ENCODE data around the gene CHMP4B.

The CHMP4B gene

GRCh38 chr20:33900521-33901131 lies 89.5 kb downstream of the CHMP4B start:
- no peak overlapping the region for H3K4me3 ChIP-seq (ENCODE audit: low read depth, low read length)
- DNase-seq (ENCODE audit: low read depth), result no peak
- TF ChIP-seq CTCF (IDR thresholded peaks at IDR 0.05; ENCODE audit: low read depth, low read length, missing control alignments), result no peak

GRCh38 chr20:33901132-33901523 lies 90.0 kb downstream of the CHMP4B start:
- DNase-seq (ENCODE audit: low read depth), result no peak
- TF ChIP-seq CTCF (IDR thresholded peaks at IDR 0.05; ENCODE audit: low read depth, low read length, missing control alignments), result no peak

GRCh38 chr20:33902011-33902410 lies 90.9 kb downstream of the CHMP4B start:
- H3K4me3 ChIP-seq (ENCODE audit: low read depth, low read length), result no peak overlapping the region
- TF ChIP-seq CTCF (IDR thresholded peaks at IDR 0.05; ENCODE audit: low read depth, low read length, missing control alignments), result no peak
- DNase-seq (ENCODE audit: low read depth), result no peak

More at GRCh38 chr20:33901132-33901523, 90.0 kb downstream of the CHMP4B start:
- no peak overlapping the region for H3K4me3 ChIP-seq (ENCODE audit: low read depth, low read length)

Measured in GM12864 (cell line).